HG03571 (cell line): ENCODE measurements around the gene EBI3.
"Not testable (repeated sequence)": the region's sequence is repeated elsewhere in the genome, so short reads cannot be mapped to it uniquely, and the experiment has no call there.

Experiments used
- ATAC-seq: cut with Tn5 transposase; IDR thresholded peaks from one replicate; pipeline ENCODE4 v1.9.1; 2021; ENCODE audit not compliant: unreplicated experiment

Gene EBI3

DNA sequence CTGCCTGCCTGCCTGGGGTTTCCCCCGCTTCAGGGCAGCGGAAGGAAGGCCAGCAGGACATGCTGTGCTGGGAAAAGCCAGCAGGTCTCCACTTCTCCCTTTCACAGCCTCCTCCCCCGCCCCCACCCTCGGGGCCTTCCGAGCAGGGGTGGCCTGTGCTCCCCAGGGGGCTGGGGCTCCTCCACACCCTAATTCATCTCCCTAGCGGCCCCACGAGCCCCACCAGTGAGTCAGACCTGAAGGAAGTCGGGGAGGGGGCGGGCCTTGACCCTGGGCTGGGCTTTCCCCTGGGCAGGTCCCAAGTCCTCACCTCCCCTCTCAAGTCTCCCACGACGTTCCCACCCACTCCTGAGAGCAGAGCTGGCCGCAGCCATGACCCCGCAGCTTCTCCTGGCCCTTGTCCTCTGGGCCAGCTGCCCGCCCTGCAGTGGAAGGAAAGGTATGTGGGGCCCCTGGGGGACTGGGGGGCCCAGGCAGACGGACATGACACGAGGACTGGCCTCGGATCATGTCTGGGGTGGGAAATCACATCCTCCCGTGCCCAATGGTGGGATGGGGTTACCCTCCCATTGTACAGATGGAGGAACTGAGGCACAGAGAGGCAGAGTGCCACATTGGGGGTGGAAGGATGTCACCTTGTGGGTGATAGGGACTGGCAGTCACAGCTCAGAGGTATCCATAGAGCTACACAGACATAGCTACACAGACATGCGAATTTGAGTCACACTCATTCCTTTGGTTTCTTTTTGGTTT lies at the start of gene EBI3:
Gene EBI3 (plus strand): TSS at position 345 of the 753 bp plus-strand sequence. CDS start 28 bp downstream, at position 373.
- peak; percentile 58 for ATAC-seq

DNA sequence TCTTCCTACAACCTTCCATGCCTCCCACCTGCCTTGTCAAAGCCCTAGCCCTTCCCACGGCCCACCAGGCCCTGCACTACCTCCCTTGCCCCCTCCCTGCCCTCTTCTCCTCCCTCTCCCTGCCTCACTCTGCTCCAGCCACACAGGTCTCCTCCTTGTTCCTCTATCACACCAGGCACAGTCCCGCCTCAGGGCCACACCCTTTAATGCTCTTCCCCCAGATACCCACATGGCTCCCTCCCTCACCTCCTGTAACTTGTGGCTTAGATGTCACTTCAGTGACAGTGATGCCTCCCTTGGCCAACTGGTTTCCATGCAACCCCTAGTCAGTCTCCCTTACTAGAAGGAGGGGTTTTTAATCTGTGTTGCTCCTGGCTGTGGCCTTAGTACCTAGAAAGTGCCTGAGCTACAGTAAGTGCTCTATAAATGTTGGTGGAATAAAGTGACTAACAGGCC lies 48.2 kb upstream of the EBI3 start:
- no peak for ATAC-seq

DNA sequence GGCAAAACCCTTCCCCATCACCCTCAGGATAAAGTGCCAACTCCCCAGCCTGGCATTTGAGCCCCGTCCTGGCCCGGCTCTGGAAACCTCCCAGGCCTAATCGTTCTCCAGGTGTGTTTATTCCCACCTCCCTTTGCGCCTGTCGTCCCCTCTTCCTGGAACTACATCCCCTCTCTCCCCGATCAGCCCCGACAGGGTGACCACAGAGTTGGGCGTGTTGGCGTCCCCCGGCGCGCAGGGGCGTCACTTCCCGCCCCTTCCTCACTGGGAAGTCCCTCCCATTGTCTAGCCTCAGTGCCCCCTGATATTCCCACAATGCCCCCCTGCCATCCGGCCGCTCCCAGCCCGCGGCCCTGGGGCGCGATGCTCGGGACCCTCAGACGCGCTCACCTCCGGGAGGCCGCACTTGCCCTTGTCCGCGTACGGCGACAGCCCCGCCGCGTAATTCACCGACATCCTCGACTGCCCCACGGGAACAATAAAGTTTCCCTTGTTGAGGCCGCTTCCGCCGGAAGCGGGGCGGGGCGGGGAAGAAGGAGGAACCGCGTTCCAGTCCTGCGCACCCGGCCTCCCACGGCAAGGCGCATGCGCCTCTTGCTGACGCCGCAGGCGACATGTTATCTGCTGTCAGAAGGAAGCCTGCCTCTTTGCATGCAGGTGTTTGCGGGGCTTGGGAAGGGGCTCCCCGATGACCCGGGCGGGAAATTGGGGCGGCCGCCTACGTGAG lies 47.1 kb upstream of the EBI3 start, which contains the start of the genes ANKRD24 and SIRT6:
Gene ANKRD24 (plus strand): TSS at position 606 of the 727 bp plus-strand sequence. CDS start 3,737 bp downstream, outside the sequence.
Gene SIRT6 (minus strand): TSS at position 480 of the 727 bp plus-strand sequence. CDS start 24 bp downstream, at position 456.
- peak; percentile 46 for ATAC-seq

DNA sequence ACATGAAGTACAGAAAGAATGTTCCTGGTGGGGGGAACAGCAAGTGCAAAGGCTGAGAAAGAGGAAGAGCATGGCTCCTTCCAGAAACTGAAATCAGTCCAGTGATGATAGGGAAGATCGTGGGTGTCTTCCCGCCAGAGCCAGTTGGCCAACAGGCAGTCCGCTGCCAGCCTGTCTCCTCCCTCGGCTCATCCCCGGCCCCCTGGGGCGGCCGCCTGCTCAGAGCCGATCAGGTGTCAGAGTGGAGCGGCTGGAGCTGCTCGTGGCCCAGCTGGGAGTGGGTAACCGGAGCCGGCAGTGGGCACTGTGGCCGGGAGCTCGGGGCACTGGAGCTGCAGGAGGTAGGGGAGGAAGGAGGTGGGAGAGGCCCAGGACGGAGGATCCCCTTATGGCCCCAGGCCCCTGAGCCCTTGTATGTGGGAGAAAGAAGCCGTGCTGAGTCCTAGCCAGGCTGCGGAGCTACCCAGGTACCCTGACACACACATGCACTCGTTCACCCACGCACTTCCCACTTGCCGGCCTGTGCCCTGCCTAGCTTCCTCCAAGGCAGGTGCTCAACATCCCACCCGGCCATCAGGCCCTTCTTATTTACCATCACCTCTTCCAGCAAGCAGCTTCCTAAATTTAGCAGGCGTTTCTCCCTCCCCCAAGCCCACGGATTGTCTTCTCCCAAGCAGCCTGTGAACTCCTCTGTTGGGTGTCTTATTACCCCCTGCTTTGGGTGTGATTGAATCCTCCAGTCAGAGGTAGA lies 45.2 kb upstream of the EBI3 start:
- no peak for ATAC-seq

DNA sequence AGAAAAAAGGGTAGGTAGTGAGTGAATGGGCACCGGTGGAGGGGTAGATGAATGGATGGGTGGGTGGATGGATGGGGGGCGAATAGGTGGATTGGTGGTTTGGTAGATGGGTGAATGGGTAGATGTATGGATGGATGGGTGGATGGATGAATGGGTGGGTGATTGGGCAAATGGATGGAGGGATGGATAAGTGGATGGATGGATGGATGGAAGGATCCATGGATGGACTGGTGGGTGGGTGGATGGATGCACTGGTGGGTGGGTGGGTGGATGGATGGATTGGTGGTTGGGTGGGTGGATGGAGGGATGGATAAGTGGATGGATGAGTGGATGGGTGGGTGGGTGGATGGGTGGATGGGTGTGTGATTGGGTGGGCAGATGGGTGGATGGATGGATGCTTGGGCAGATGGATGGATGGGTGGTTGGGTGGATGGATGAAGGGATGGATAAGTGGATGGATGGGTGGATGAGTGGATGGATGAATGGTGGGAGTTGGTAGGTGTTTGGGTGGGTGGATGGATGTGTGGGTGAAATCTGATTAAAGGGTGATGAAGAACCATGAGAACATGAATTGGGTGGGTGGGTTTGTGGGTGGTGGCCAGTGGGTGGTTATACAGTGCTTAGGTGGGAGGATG lies 44.5 kb upstream of the EBI3 start:
- no peak for ATAC-seq

DNA sequence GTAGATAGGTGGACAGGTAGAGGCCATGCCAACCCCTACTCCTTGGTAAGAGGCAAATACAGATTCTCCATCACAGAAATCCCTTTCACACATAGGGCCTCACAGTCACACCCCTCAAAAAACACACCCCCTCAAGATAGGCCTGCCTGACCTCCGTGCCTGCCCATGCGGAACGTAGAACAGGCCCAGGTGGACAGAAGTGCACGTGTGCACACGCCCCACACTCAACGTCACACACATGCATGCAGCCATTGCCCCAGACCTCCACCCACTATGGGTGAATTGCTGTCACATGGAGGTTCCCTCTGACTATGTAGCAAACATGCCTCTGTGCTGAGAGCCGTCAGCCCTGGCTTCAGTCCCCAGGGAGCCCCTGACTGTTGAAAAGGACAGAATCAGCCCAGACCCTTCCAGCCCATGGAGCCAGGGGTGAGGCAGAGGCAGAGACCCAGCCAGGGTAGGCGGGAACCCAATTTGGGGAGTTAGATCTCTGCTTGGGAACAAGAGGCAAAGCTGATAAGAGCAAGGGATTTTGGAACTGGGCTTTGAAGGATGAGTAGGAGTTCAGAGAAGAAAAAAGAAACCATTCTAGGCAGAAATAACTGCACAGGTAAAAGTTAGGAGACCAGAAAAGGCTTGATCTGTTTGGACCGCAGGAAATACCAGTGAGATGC lies 43.8 kb upstream of the EBI3 start:
- no peak for ATAC-seq

DNA sequence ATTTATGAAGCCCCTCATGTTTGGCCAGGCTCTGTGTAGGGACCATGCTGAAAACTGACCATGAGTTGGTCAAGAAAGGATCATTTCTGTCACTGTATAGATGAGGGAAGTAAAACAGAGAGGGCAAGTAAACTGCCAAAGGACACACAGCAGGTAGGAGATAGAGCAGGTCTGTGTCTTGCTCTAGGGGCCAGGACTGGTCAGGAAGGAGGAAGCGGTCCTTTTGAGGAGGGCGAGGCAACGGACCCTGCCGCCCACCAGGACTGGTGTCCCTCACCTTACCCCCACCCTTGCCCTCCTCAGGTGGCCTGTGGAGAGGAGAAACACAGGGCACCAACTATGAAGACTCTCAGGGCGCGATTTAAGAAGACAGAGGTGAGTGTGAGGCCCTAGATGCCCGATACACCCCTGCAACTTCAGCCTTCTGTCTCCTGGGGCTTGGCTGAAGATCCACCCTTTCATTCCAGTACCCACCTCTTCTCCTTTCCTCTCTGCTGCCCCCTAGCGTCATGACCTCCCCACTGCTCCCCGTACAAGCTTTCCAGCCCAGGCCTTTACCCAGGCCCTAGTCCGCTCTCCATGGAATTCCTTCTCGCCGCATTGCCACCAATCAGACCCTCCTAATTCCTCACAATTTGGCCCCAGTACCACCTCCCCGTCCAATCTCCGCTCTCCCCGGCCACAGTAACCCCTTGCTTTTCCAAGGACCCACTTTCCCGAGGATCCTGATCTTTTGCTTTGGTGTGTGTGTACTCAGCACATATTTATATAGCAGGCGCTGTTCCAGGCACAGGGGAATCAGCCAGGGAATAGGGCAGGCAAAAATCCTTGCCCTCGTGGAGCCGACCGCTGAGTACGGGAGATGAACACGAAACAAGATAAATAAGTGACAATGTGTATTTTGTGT lies 43.0 kb upstream of the EBI3 start:
- no peak for ATAC-seq

DNA sequence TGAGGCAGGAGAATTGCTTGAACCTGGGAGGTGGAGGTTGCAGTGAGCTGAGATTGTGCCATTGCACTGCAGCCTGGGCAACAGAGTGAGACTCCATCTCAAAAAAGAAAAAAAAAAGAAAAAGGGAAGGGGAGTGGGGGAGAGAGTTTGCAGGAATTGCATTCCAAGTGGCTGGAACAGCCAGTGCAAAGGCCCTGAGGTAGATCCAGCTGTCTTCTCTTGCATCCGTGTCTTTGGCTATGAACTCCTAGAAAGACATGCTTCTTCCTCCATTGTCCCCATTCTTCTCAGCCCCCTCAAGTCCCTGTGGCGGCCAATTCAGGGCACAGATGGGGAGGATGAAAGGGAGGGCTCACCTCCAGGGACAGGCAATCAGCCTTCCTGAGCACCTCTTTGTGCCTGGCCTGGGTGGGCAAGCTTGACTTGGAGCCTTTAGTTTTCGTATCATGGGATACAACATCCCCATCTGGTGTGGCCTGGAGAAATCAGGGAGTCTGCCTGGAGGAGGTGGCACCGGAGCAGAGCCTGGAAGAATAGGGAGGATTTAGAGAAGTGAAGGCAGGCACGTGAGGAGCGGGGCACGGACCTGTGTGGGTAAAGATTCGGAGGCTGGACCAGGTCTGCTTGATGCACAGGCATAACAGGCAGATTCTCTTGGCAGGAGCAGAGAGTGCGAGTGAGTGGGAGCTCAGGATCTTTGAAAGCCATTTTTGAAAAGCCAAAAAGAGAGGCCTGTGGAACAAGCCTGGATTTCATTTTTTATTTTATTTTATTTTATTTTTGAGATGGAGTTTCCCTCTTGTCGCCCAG lies 41.8 kb upstream of the EBI3 start:
- no peak for ATAC-seq

DNA sequence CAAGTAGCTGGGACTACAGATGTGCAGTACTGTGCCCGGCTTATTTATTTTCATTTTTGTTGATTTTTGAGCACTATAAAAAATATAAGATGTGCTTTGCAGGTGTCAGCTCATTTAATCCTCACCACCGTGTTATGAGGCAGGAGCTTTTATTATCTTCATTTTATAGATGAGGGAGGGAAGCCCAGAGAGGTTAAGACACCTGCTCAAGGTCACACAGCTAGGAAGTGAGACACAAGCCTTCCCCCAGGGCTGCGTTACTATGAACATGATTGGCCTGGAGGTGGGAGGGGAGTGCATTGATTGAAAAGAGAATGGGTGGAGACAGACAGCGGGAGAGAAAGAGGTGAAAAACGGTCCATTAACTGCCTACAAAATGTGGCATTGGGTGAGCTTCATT lies 39.7 kb upstream of the EBI3 start:
- ATAC-seq, result no peak

DNA sequence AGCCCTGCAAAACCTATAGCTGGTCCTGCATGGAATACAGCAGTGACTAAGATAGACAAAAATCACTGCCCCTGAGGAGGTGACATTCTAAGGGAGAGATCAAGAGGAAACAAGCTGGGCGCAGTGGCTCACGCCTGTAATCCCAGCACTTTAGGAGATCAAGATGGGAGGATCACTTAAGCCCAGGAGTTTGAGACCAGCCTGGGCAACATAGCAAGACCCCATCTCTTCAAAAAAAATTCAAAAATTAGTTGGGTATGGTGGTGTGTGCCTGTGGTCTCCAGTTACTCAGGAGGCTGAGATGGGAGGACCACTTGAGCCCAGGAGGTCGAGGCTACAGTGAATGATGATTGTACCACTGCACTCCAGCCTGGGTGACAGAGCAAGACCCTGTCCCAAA lies 36.8 kb upstream of the EBI3 start:
- ATAC-seq, result not testable (repeated sequence)

DNA sequence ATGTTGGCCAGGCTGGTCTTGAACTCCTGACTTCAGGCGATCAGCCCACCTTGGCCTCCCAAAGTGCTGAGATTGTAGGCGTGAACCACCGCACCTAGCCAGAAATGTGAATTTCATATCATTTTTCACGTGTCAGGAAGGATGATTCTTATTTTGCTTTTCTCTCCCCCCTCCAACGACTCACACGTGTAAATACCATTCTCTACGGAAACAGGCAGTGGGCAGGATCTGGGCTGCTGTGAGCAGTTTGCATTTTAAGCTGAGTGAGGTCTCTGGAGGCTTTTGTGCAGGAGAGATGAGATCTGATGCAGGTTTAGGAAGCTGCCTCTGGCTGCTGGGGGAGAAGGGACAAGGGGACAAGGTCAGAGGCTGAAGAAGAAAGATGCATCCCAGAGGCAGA lies 35.0 kb upstream of the EBI3 start:
- ATAC-seq, result no peak

DNA sequence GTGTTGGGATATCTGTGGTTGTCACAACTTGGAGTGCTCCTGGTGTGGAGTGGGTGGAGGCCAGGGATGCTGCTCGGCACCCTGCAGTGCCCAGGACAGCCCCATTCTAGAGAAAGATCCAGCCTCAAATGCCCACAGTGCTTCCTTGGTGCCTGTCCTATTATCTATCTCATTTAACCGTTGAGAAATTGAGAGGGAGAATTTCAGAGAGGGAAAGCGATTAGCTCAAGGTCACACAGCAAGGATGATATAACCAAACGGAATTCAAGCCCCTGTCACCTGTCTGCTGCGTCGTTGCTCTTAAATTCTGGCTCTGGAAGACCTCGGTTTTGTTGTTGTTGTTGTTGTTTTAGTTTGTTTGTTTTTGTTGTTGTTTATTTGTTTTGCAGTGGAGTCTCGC lies 33.3 kb upstream of the EBI3 start:
- no peak for ATAC-seq

DNA sequence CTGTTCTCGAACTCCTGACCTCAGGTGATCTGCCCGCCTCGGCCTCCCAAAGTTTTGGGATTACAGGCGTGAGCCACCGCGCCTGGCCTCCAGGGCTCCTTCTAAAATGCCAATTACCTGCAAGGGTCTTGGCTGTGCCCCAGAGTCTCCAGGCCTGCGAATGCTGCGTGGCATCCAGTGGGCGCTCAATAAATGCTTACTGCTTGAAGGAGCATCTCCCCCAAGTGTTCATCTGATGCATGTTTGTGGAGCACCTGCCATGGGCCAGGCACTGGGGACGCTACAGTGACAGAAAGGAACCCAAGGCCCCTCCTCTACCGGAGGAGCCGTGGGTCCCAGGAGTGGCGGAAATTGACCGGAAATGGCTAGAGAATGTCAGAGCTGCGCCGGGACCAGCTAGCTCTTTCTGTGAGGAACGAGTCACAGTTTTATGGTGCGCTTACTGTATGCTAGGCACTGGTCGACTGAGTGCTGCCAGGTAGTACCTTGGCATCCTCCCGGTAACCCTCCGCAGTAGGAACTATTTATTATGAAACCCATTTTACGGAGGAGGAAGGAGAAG lies 32.7 kb upstream of the EBI3 start:
- ATAC-seq, result no peak

DNA sequence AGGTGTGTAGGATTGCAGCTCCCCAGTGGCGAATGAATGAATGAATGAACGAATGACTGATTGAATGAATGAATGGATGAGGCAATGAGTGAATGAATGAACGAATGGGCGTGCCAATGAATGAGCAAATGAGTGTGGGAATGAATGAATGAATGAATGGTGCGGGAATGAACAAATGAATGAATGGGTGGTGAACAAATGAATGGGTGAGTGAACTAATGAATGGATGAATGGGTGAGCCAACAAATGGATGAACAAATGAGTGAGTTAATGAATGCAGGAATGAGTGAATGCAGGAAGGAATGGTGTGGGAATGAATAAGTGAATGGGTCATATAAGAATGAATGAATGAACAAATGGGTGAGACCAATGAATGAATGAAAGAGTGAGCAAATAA lies 32.1 kb upstream of the EBI3 start:
- ATAC-seq, result no peak

DNA sequence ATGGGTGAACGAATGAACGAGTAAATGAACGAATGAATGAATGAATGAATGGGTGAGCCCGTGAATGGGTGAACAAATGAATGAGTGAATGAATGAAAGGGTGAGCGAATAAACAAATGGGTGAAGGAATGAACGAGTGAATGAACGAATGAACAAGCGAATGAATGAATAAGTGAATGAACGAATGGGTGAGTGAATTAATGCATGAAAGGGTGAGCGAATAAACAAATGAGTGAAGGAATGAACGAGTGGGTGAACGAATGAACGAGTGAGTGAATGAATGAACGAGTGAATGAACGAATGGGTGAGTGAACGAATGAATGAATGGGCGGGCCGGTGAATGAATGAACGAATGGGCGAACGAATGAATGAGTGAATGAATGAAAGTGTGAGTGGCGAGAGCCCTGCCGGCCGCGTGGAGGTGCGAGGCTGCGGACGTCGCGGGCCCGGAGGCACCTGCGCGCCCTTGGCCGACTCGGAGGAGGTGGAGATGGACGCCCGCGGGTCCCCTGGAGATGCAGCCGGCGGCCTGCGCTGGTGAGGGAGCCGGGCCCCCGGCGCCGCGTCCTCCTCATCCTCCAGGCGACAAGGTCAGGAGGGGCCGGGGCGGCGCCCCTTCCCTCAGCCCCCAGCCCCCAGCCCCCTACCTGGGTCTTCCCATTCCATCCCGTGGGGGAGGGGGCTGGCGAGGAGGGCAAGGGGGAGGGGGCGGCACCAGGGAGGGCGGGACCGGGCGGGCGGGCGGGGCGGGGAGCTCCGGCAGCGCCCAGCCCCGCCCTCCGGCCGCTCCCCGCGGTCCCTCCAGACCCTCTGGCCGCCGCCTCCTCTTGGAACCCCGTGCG lies 31.5 kb upstream of the EBI3 start:
- ATAC-seq, result no peak

DNA sequence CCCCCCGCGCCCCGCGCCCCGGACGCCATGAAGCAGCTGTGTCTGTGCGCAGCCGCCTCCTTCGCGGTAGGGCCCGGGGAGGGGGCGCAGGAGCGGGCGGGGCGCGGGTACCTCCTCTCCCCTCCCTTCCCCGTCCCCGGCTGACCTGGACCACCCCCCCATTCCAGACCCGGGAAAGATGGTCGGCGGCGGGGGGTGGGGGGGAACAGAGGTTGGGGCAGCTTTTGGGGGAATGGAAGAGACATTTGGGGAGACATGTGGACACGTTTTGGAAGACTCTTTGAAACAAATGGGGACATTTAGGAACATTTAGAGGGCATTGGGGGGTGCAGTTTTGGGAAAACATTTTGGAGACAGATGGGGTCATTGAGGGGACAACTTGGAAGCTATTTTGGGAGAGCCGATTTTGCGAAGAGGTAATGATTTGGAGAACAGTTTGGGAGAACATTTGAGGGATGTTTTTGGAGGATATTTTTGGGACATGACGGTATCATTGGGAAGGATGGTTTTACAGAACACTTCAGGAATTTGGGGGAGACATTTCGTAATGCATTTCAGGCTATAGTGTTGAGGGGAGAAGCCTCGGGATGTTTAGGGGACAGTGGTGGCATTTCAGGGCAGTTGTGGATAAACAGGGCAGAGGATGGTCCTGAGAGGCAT lies 30.7 kb upstream of the EBI3 start:
- ATAC-seq, result no peak
